Endothelial cell (in vitro differentiated cells): Measurements from ENCODE around the gene WHRN. TPM values are rescaled to one million over a fixed set of nuclear protein-coding genes. Genes with fewer than 3 reads are reported as not detected.
A peak's percentile ranks its signal among the peaks of the same experiment; 100 is the strongest.

Source experiments
- DNase-seq: peaks from one replicate; pipeline ENCODE4 v3.0.0; 2021; ENCODE audit warnings: low spot score
- H3K27ac Mint-ChIP-seq: one replicate; pipeline ENCODE4 v1.8.0; 2021; ENCODE audit warnings: mixed read lengths, inconsistent platforms; ENCODE audit not compliant: unreplicated experiment
- H3K27me3 Mint-ChIP-seq: one replicate; pipeline ENCODE4 v1.8.0; 2021; ENCODE audit warnings: mild to moderate bottlenecking, moderate library complexity, mixed read lengths, inconsistent platforms; ENCODE audit not compliant: unreplicated experiment
- H3K36me3 Mint-ChIP-seq: one replicate; pipeline ENCODE4 v1.8.0; 2021; ENCODE audit warnings: mild to moderate bottlenecking, low read depth, mixed read lengths, inconsistent platforms; ENCODE audit not compliant: unreplicated experiment
- H3K4me1 Mint-ChIP-seq: one replicate; pipeline ENCODE4 v1.8.0; 2021; ENCODE audit warnings: mild to moderate bottlenecking, mixed read lengths, inconsistent platforms; ENCODE audit not compliant: unreplicated experiment
- H3K4me3 Mint-ChIP-seq: one replicate; pipeline ENCODE4 v1.8.0; 2021; ENCODE audit warnings: mild to moderate bottlenecking, mixed read lengths, inconsistent platforms; ENCODE audit not compliant: unreplicated experiment
- H3K9me3 Mint-ChIP-seq: one replicate; pipeline ENCODE4 v1.8.0; 2021; ENCODE audit warnings: mixed read lengths, inconsistent platforms; ENCODE audit not compliant: unreplicated experiment
- CTCF ChIP-seq: fragments of 200-600 bp; sonication (generic); IDR thresholded peaks from one replicate; pipeline ENCODE4 v1.5.0; 2021; ENCODE audit warnings: antibody characterized with exemption; ENCODE audit not compliant: unreplicated experiment
- total RNA-seq: library from RNA; stranded (reverse); fragmentation: NEBNext Ultra II Directional; extraction: Animal tissue kit (Norgen Biotek cat#: 25700); gene quantifications from one replicate; pipeline ENCODE4 v1.2.1, GENCODE V29; 2021; ENCODE audit not compliant: unreplicated experiment

The WHRN gene
- total RNA-seq, 1 donor from 2014 or later = 4.1 TPM

- TF ChIP-seq CTCF = no peak
- peaks cover 5% of the 10 kb centered on the region for H3K27me3 Mint-ChIP-seq
- H3K27ac Mint-ChIP-seq = peak overlapping the region; percentile 28
- peaks cover 53% of the 10 kb centered on the region for H3K4me1 Mint-ChIP-seq
- DNase-seq = no peak
- peaks cover 18% of the 10 kb centered on the region for H3K36me3 Mint-ChIP-seq
- peak overlapping the region; percentile 35 for H3K4me3 Mint-ChIP-seq
- no peaks in the 10 kb centered on the region for H3K9me3 Mint-ChIP-seq
Measured at GRCh38 chr9:114369216-114370130, 135.8 kb downstream of the WHRN start.

- H3K27me3 Mint-ChIP-seq = peaks cover 6% of the 10 kb centered on the region
- DNase-seq = no peak
- H3K27ac Mint-ChIP-seq = no peak overlapping the region
- peaks cover 42% of the 10 kb centered on the region for H3K4me1 Mint-ChIP-seq
- peaks cover 27% of the 10 kb centered on the region for H3K36me3 Mint-ChIP-seq
- no peaks in the 10 kb centered on the region for H3K9me3 Mint-ChIP-seq
- no peak for TF ChIP-seq CTCF
- no peak overlapping the region for H3K4me3 Mint-ChIP-seq
Measured at GRCh38 chr9:114367772-114368569, 137.3 kb downstream of the WHRN start.

- Mint-ChIP-seq H3K4me1 (peaks cover 37% of the 10 kb centered on the region), H3K27ac (no peak overlapping the region), H3K4me3 (no peak overlapping the region), H3K27me3 (peaks cover 7% of the 10 kb centered on the region), H3K9me3 (no peaks in the 10 kb centered on the region), H3K36me3 (peaks cover 27% of the 10 kb centered on the region)
- TF ChIP-seq CTCF = no peak
- no peak for DNase-seq
Measured at GRCh38 chr9:114367366-114367765, 137.9 kb downstream of the WHRN start.

- Mint-ChIP-seq H3K4me1 (peaks cover 29% of the 10 kb centered on the region), H3K27me3 (peaks cover 7% of the 10 kb centered on the region), H3K27ac (no peak overlapping the region), H3K36me3 (peaks cover 29% of the 10 kb centered on the region), H3K4me3 (peak overlapping the region; percentile 42), H3K9me3 (no peaks in the 10 kb centered on the region)
- DNase-seq = no peak
- TF ChIP-seq CTCF = no peak
Measured at GRCh38 chr9:114366334-114367128, 138.7 kb downstream of the WHRN start.
